Stimulated activated naive CD8-positive, alpha-beta T cell treated with anti-CD3 and anti-CD28 coated beads, Interleukin-15, amount 100 ng/mL, for 72 hours (primary cell): ENCODE measurements around the gene NLRP12.
"Not testable (repeated sequence)": the region's sequence is repeated elsewhere in the genome, so short reads cannot be mapped to it uniquely, and the experiment has no call there.

ENCODE experiments used
- ATAC-seq: fragments of 150-1000 bp; cut with Tn5 transposase; 2 replicates; pipeline ENCODE4 v1.10.0; 2021; ENCODE audit warnings: mild to moderate bottlenecking, moderate library complexity
- DNase-seq, 2 donors: peaks; one replicate each; pipeline ENCODE4 v3.0.0; 2021 to 2022
- H3K27ac Mint-ChIP-seq, 2 donors: one replicate each; pipeline ENCODE4 v1.8.0; 2022; ENCODE audit warnings: mild to moderate bottlenecking in 2 of 2, mixed read lengths in 2 of 2, moderate library complexity in 2 of 2
- H3K27me3 Mint-ChIP-seq: one replicate; pipeline ENCODE4 v1.8.0; 2022; ENCODE audit warnings: mixed read lengths
- H3K4me1 Mint-ChIP-seq: one replicate; pipeline ENCODE4 v1.8.0; 2022; ENCODE audit warnings: mild to moderate bottlenecking, mixed read lengths
- H3K4me3 Mint-ChIP-seq, 2 donors: one replicate each; pipeline ENCODE4 v1.8.0; 2022; ENCODE audit warnings: mild to moderate bottlenecking in 2 of 2, mixed read lengths in 2 of 2, moderate library complexity in 1 of 2
- H3K9me3 Mint-ChIP-seq, 2 donors: one replicate each; pipeline ENCODE4 v1.8.0; 2022; ENCODE audit warnings: mixed read lengths in 2 of 2

NLRP12 gene

GRCh38 chr19:53824134-53824611 lies at the start of gene NLRP12:
TSS of gene NLRP12 (minus strand) at chr19:53824314. CDS start at chr19:53824174, 140 bp downstream.
- Mint-ChIP-seq H3K9me3 (no peaks in the 10 kb centered on the region), H3K4me3 (peak within 1 kb of the TSS; percentile 54 to 72), H3K27me3 (peaks cover 32% of the 10 kb centered on the region), H3K27ac (peak within 1 kb of the TSS in 1 of 2 donors; percentile 27), H3K4me1 (peaks cover 10% of the 10 kb centered on the region)
- ATAC-seq, result no peak
- DNase-seq, result peak in 1 of 2 donors; percentile 20

- Mint-ChIP-seq H3K4me3 (no peak overlapping the region), H3K27ac (no peak overlapping the region), H3K9me3 (no peaks in the 10 kb centered on the region), H3K27me3 (no peaks in the 10 kb centered on the region), H3K4me1 (peaks cover 74% of the 10 kb centered on the region)
- DNase-seq, result no peak
- no peak for ATAC-seq
Observed at GRCh38 chr19:53872762-53873161, 48.6 kb upstream of the NLRP12 start.

- Mint-ChIP-seq H3K4me3 (peak overlapping the region in 1 of 2 donors; percentile 30), H3K9me3 (no peaks in the 10 kb centered on the region), H3K27me3 (no peaks in the 10 kb centered on the region), H3K27ac (no peak overlapping the region), H3K4me1 (peaks cover 73% of the 10 kb centered on the region)
- DNase-seq, result no peak
- no peak for ATAC-seq
Observed at GRCh38 chr19:53871454-53871853, 47.3 kb upstream of the NLRP12 start.

- DNase-seq (no peak), ATAC-seq (no peak)
- H3K4me3 Mint-ChIP-seq, result peak overlapping the region; percentile 48 to 49
- H3K27me3 Mint-ChIP-seq, result no peaks in the 10 kb centered on the region
- no peak overlapping the region for H3K27ac Mint-ChIP-seq
- H3K4me1 Mint-ChIP-seq, result peaks cover 75% of the 10 kb centered on the region
- H3K9me3 Mint-ChIP-seq, result no peaks in the 10 kb centered on the region
Observed at GRCh38 chr19:53870485-53870844, 46.4 kb upstream of the NLRP12 start.

GRCh38 chr19:53869805-53870484 lies 45.8 kb upstream of the NLRP12 start:
- DNase-seq, H3K9me3 Mint-ChIP-seq, H3K27me3 Mint-ChIP-seq, ATAC-seq: not testable (repeated sequence)
- peak overlapping the region; percentile 92 to 98 for H3K4me3 Mint-ChIP-seq
- peak overlapping the region; percentile 80 to 89 for H3K27ac Mint-ChIP-seq
- H3K4me1 Mint-ChIP-seq, result peaks cover 70% of the 10 kb centered on the region

GRCh38 chr19:53868892-53869804 lies 45.0 kb upstream of the NLRP12 start:
- Mint-ChIP-seq H3K27me3 (no peaks in the 10 kb centered on the region), H3K27ac (peak overlapping the region; percentile 89 to 94), H3K9me3 (no peaks in the 10 kb centered on the region), H3K4me1 (peaks cover 62% of the 10 kb centered on the region), H3K4me3 (peak overlapping the region; percentile 92 to 98)
- DNase-seq (peak; percentile 79 to 87), ATAC-seq (peak; percentile 66)

- ATAC-seq (no peak), DNase-seq (peak in 1 of 2 donors; percentile 34)
- H3K4me1 Mint-ChIP-seq, result peaks cover 54% of the 10 kb centered on the region
Observed at GRCh38 chr19:53868091-53868891, 44.2 kb upstream of the NLRP12 start.

GRCh38 chr19:53867225-53868090 lies 43.3 kb upstream of the NLRP12 start, which contains the start of gene MYADM:
TSS of gene MYADM (plus strand) at chr19:53867883. CDS start at chr19:53873530, 5,647 bp downstream.
- ATAC-seq, result peak; percentile 89
- Mint-ChIP-seq H3K27me3 (no peaks in the 10 kb centered on the region), H3K4me1 (peaks cover 45% of the 10 kb centered on the region), H3K4me3 (peak within 1 kb of the TSS; percentile 92 to 98), H3K9me3 (no peaks in the 10 kb centered on the region), H3K27ac (peak within 1 kb of the TSS; percentile 99)
- DNase-seq, result peak; percentile 99

More at GRCh38 chr19:53868091-53868891, 44.2 kb upstream of the NLRP12 start:
- Mint-ChIP-seq H3K4me3 (peak overlapping the region; percentile 92 to 98), H3K9me3 (no peaks in the 10 kb centered on the region), H3K27ac (peak overlapping the region; percentile 78 to 92), H3K27me3 (no peaks in the 10 kb centered on the region)

GRCh38 chr19:53866865-53867224 lies 42.7 kb upstream of the NLRP12 start:
- peak overlapping the region; percentile 99 for H3K27ac Mint-ChIP-seq
- no peak for ATAC-seq
- no peaks in the 10 kb centered on the region for H3K9me3 Mint-ChIP-seq
- no peak for DNase-seq
- peak overlapping the region; percentile 92 to 98 for H3K4me3 Mint-ChIP-seq
- H3K4me1 Mint-ChIP-seq, result peaks cover 43% of the 10 kb centered on the region
- no peaks in the 10 kb centered on the region for H3K27me3 Mint-ChIP-seq

- Mint-ChIP-seq H3K9me3 (no peaks in the 10 kb centered on the region), H3K4me3 (peak overlapping the region; percentile 92 to 98), H3K27ac (peak overlapping the region; percentile 91 to 99), H3K27me3 (no peaks in the 10 kb centered on the region), H3K4me1 (peaks cover 37% of the 10 kb centered on the region)
- ATAC-seq, result peak; percentile 40
- peak; percentile 55 to 63 for DNase-seq
Observed at GRCh38 chr19:53865918-53866864, 42.1 kb upstream of the NLRP12 start.

- DNase-seq, result no peak
- Mint-ChIP-seq H3K27me3 (no peaks in the 10 kb centered on the region), H3K9me3 (no peaks in the 10 kb centered on the region), H3K4me1 (peaks cover 30% of the 10 kb centered on the region), H3K4me3 (peak overlapping the region; percentile 92 to 98), H3K27ac (no peak overlapping the region)
- no peak for ATAC-seq
Observed at GRCh38 chr19:53865523-53865917, 41.4 kb upstream of the NLRP12 start.

- H3K4me1 Mint-ChIP-seq, result peaks cover 28% of the 10 kb centered on the region
- no peaks in the 10 kb centered on the region for H3K27me3 Mint-ChIP-seq
- no peak for ATAC-seq
- no peaks in the 10 kb centered on the region for H3K9me3 Mint-ChIP-seq
- H3K4me3 Mint-ChIP-seq, result no peak overlapping the region
- H3K27ac Mint-ChIP-seq, result no peak overlapping the region
- no peak for DNase-seq
Observed at GRCh38 chr19:53864308-53864836, 40.3 kb upstream of the NLRP12 start.

- peaks cover 12% of the 10 kb centered on the region for H3K4me1 Mint-ChIP-seq
- DNase-seq (no peak), ATAC-seq (no peak)
- H3K27ac Mint-ChIP-seq, result no peak overlapping the region
- H3K4me3 Mint-ChIP-seq, result no peak overlapping the region
- H3K9me3 Mint-ChIP-seq, result no peaks in the 10 kb centered on the region
- peaks cover 43% of the 10 kb centered on the region for H3K27me3 Mint-ChIP-seq
Observed at GRCh38 chr19:53853707-53854106, 29.6 kb upstream of the NLRP12 start.
